HUES6 (cell line): ENCODE data around the gene MPP3.

ENCODE experiments used
- H3K27ac ChIP-seq: 2 replicates; pipeline ENCODE4 v1.7.0; 2013; ENCODE audit warnings: low read depth, mild to moderate bottlenecking, low read length, inconsistent platforms
- H3K27me3 ChIP-seq: 2 replicates; pipeline ENCODE4 v1.6.1; 2013; ENCODE audit warnings: low read length; ENCODE audit not compliant: control insufficient read depth, insufficient read depth
- H3K36me3 ChIP-seq: 2 replicates; pipeline ENCODE4 v1.6.1; 2013; ENCODE audit warnings: low read length; ENCODE audit not compliant: control insufficient read depth, insufficient read depth
- H3K4me1 ChIP-seq: 2 replicates; pipeline ENCODE4 v1.6.1; 2013; ENCODE audit warnings: low read length; ENCODE audit not compliant: control insufficient read depth, insufficient read depth
- H3K4me3 ChIP-seq: 2 replicates; pipeline ENCODE4 v1.5.1; 2013; ENCODE audit warnings: low read depth, low read length
- H3K9ac ChIP-seq: one replicate; pipeline ENCODE4 v1.6.1; 2013; ENCODE audit warnings: mild to moderate bottlenecking, low read length
- H3K9me3 ChIP-seq: 2 replicates; pipeline ENCODE4 v1.6.1; 2013; ENCODE audit warnings: low read depth, low read length; ENCODE audit not compliant: control insufficient read depth, insufficient read depth

Gene MPP3

DNA sequence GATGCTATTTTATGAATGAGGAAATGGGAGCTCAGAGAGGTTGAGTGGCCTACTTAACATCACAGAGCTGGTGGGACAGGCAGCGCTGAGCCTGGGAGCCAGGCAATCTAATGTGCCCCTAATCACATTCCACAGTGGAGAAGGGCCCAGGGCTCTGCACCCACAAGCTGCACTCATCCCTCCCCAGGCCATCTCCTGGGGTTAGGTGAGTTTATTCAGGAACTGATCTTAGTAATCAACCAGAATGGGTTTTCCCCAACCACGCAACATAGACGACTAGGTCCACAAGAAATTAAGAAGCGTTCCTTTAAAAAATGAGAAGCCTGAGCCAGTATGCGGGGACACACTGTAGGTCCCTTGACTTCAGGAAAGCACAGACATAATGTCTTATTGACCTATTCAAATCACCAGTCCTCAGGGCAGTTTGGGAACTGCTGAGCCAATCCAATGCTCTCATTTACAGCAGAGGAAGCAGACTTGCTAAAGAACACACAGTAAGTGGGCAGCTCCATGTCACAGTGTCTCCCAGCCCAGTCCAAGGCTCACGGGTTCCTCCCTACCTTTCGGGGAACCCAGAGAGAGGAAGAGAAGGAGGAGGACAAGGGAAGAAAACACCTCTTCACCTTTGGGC lies 2.3 kb downstream of the MPP3 start:
- Histone ChIP-seq H3K27me3 (peaks cover 23% of the 10 kb centered on the region), H3K4me1 (peaks cover 27% of the 10 kb centered on the region), H3K9ac (no peak overlapping the region), H3K36me3 (peaks cover 7% of the 10 kb centered on the region; the same call in 1 of the 2 replicates), H3K27ac (no peak overlapping the region), H3K9me3 (peaks cover 5% of the 10 kb centered on the region; the same call in 1 of the 2 replicates), H3K4me3 (no peak overlapping the region)

- H3K9me3 ChIP-seq = peaks cover 5% of the 10 kb centered on the region; the same call in 1 of the 2 replicates
- peaks cover 7% of the 10 kb centered on the region; the same call in 1 of the 2 replicates for H3K36me3 ChIP-seq
- no peak overlapping the region for H3K9ac ChIP-seq
- no peak overlapping the region for H3K4me3 ChIP-seq
- H3K27ac ChIP-seq = no peak overlapping the region
- peaks cover 22% of the 10 kb centered on the region for H3K27me3 ChIP-seq
- H3K4me1 ChIP-seq = peaks cover 28% of the 10 kb centered on the region
These were observed 3.2 kb downstream of the MPP3 start for GRCh38 chr17:43829738-43830137.

DNA sequence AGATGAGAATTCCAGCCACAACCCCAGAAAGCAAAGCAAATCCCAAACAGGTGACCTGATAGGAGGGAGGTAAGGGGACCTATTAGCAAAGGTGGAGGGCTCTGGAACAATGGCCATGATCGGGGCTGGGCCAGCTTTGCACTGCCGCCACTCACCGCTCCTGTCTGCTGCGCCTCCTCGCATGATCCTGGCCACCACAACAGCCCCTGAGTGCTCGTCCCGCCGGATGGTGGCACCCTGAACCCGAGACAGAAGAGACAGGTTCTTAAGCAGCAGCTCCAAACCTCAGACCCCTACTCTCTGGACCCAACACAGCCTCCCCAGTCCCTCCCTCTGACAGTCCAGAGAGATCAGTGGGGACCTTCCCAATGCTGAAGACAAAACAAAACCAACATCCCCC lies 5.3 kb downstream of the MPP3 start:
- no peak overlapping the region for H3K4me3 ChIP-seq
- no peak overlapping the region for H3K9ac ChIP-seq
- peaks cover 7% of the 10 kb centered on the region for H3K36me3 ChIP-seq
- peaks cover 6% of the 10 kb centered on the region; the same call in 1 of the 2 replicates for H3K27me3 ChIP-seq
- H3K9me3 ChIP-seq = no peaks in the 10 kb centered on the region
- H3K27ac ChIP-seq = no peak overlapping the region
- peaks cover 26% of the 10 kb centered on the region for H3K4me1 ChIP-seq

DNA sequence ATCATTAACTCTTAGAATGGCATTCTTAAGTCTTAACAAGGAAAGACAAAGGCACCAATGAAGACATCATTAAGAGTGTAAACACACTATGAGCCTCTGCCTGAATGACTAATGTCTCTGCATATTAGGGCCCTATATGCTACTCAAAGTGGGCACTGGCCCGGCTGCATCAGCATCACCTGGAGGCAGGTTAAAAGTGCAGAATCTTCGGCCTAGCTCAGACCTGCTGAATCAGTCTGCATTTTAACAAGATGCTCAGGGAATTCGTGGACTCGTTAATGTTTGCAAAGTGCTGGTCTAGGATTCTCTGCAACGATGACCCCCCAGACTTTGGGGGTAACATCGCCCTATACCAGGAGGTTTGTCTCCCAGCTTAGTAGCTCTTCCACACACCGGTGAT lies 6.7 kb downstream of the MPP3 start:
- H3K27me3 ChIP-seq = no peaks in the 10 kb centered on the region
- no peak overlapping the region for H3K4me3 ChIP-seq
- H3K9ac ChIP-seq = no peak overlapping the region
- peaks cover 7% of the 10 kb centered on the region for H3K36me3 ChIP-seq
- H3K9me3 ChIP-seq = no peaks in the 10 kb centered on the region
- H3K4me1 ChIP-seq = peaks cover 15% of the 10 kb centered on the region
- H3K27ac ChIP-seq = no peak overlapping the region

- no peak overlapping the region for H3K9ac ChIP-seq
- H3K27ac ChIP-seq = no peak overlapping the region
- H3K4me1 ChIP-seq = peaks cover 10% of the 10 kb centered on the region; the same call in 1 of the 2 replicates
- no peak overlapping the region for H3K4me3 ChIP-seq
- peaks cover 7% of the 10 kb centered on the region for H3K36me3 ChIP-seq
- no peaks in the 10 kb centered on the region for H3K27me3 ChIP-seq
- H3K9me3 ChIP-seq = no peaks in the 10 kb centered on the region
These were observed 7.4 kb downstream of the MPP3 start for GRCh38 chr17:43825567-43825966.

GRCh38 chr17:43823350-43824084 lies 9.4 kb downstream of the MPP3 start:
- Histone ChIP-seq H3K27me3 (no peaks in the 10 kb centered on the region), H3K9me3 (no peaks in the 10 kb centered on the region), H3K4me3 (no peak overlapping the region), H3K36me3 (peaks cover 7% of the 10 kb centered on the region; the same call in 1 of the 2 replicates), H3K4me1 (peaks cover 10% of the 10 kb centered on the region; the same call in 1 of the 2 replicates), H3K27ac (no peak overlapping the region), H3K9ac (no peak overlapping the region)

GRCh38 chr17:43822570-43823190 lies 10.3 kb downstream of the MPP3 start:
- peaks cover 7% of the 10 kb centered on the region; the same call in 1 of the 2 replicates for H3K36me3 ChIP-seq
- H3K4me1 ChIP-seq = peaks cover 10% of the 10 kb centered on the region; the same call in 1 of the 2 replicates
- no peak overlapping the region for H3K27ac ChIP-seq
- H3K9me3 ChIP-seq = no peaks in the 10 kb centered on the region
- no peaks in the 10 kb centered on the region for H3K27me3 ChIP-seq
- H3K4me3 ChIP-seq = no peak overlapping the region
- no peak overlapping the region for H3K9ac ChIP-seq

- no peaks in the 10 kb centered on the region for H3K27me3 ChIP-seq
- H3K36me3 ChIP-seq = peaks cover 7% of the 10 kb centered on the region; the same call in 1 of the 2 replicates
- H3K4me1 ChIP-seq = 0 out of 2 replicates have a peak, but pooled peaks cover 3% of the 10 kb centered on the region
These were observed 12.2 kb downstream of the MPP3 start for GRCh38 chr17:43820759-43821158.

DNA sequence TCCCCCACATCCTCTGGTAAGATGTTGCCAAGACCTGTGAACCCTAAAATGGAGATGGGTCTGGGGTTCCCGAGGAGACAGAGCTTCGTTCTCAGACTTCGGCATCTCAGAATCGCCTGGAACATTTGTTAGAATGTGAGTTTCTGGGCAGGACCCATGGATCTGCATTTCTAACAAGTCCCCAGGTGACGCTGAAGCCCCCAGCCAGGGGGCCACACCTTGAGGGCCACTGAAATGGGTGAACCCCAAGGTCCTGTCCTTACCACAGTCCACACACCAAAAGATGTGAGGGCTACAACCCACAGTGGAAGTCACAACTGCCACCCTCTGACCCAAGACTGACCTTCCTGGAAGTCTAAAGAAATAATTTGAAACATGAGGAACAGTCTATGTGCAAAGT lies 14.0 kb downstream of the MPP3 start:
- Histone ChIP-seq H3K9me3 (no peaks in the 10 kb centered on the region), H3K27ac (no peak overlapping the region), H3K36me3 (peaks cover 15% of the 10 kb centered on the region; the same call in 1 of the 2 replicates), H3K4me1 (peaks cover 4% of the 10 kb centered on the region; the same call in 1 of the 2 replicates), H3K9ac (no peak overlapping the region), H3K27me3 (no peaks in the 10 kb centered on the region), H3K4me3 (no peak overlapping the region)

More at GRCh38 chr17:43820759-43821158, 12.2 kb downstream of the MPP3 start:
- Histone ChIP-seq H3K9me3 (no peaks in the 10 kb centered on the region), H3K4me3 (no peak overlapping the region), H3K27ac (no peak overlapping the region), H3K9ac (no peak overlapping the region)

GRCh38 chr17:43817826-43818225 lies 15.1 kb downstream of the MPP3 start:
- Histone ChIP-seq H3K27ac (no peak overlapping the region), H3K4me1 (peaks cover 9% of the 10 kb centered on the region), H3K4me3 (no peak overlapping the region), H3K9ac (no peak overlapping the region), H3K36me3 (peaks cover 22% of the 10 kb centered on the region; the same call in 1 of the 2 replicates), H3K27me3 (no peaks in the 10 kb centered on the region), H3K9me3 (no peaks in the 10 kb centered on the region)
